ENCODE results near the gene MCAT.

- TF ChIP-seq EP300 (IDR thresholded peaks at IDR 0.05) (no peak), POLR2A (IDR thresholded peaks at IDR 0.05) (no peak), CTCF (IDR thresholded peaks at IDR 0.05) (no peak)
Observed at GRCh38 chr22:43181321-43182076, 38.3 kb upstream of the MCAT start.

Measured in gastroesophageal sphincter (tissue), 3 donors.